HEK293T (cell line): ENCODE results near the gene PRKG1.

Experiments used
- NFRKB ChIP-seq: fragments of 450-650 bp; IDR thresholded peaks from 2 replicates; pipeline ENCODE4 v1.6.1; 2016; ENCODE audit warnings: mild to moderate bottlenecking, moderate library complexity
- SP1 ChIP-seq: fragments of 450-650 bp; IDR thresholded peaks from 2 replicates; pipeline ENCODE4 v1.6.1; 2017
- TARDBP ChIP-seq: fragments of 450-650 bp; IDR thresholded peaks from 2 replicates; pipeline ENCODE4 v1.6.1; 2016

GRCh38 chr10:52279546-52279945 is 1205.3 kb downstream of the PRKG1 start:
- TF ChIP-seq TARDBP (no peak), NFRKB (no peak), SP1 (no peak)
